ENCODE results near the gene PCDHGA1.

The PCDHGA1 gene

DNA sequence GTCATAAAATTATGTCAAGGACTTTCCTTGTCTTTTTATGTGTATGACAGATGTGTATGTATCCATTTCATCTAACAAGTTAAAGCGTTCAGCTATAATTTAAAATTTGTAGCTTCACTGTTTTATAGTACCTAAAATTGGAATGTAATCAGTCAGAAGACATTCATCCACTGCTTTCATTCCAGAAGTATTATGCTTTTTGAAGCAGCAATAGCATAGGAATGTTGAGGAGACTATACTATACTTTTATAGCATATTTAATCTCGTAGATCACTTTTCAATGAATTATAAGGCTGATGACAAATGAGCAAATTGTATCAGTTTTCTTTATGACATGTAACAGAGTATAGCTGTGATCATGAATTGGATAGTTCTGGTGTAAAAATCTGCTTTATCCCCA lies 106.9 kb downstream of the PCDHGA1 start:
- Histone ChIP-seq H3K36me3 (ENCODE audit: control insufficient read depth, insufficient read depth, low read length, severe bottlenecking) (no peaks in the 10 kb centered on the region), H3K9ac (ENCODE audit: low read length) (no peak overlapping the region), H3K27me3 (replicated peaks; ENCODE audit: control insufficient read depth, insufficient read depth, low read length) (no peaks in the 10 kb centered on the region), H3K9me3 (ENCODE audit: control insufficient read depth, low read length) (no peaks in the 10 kb centered on the region), H3K4me1 (ENCODE audit: control insufficient read depth, insufficient read depth, low read length) (peaks cover under 1% of the 10 kb centered on the region), H3K4me3 (ENCODE audit: low read length) (no peak overlapping the region)
- peak; percentile 31 for DNase-seq (ENCODE audit: low read depth)

DNA sequence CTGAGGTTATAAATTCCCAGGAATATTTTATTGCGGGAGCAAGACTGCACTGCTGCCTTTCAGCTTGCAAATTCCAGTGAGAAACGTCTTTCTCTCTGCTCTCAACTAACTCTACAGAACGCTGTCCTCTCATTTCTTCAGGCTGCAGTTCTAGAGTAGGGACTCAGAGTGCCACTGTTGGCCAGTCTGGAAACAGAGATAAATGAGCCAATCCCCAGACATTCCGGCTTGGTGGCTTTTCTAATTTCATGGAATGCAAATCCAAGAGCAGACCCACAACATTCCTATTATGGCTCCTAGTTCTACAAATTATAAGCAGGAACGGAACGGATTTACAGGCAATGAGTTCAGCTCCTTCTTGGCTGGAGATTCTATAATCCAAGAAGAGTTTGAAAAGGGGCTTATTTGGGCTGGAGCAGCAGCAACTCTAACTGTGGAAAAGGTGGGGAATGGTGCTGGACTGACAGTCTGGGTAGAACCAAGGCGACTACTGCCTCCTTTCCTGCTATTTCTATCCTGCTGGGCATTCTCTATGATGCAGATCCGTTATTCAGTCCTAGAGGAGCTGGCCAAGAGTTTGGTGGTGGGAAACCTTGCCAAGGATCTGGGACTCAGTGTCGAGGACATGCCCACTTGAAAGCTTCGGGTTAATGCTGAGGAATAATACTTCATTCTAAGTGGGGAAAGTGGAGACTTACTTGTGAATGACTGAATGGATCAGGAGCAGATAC lies 109.3 kb downstream of the PCDHGA1 start:
- Histone ChIP-seq H3K4me3 (ENCODE audit: low read length) (no peak overlapping the region), H3K9me3 (ENCODE audit: control insufficient read depth, low read length) (no peaks in the 10 kb centered on the region)

DNA sequence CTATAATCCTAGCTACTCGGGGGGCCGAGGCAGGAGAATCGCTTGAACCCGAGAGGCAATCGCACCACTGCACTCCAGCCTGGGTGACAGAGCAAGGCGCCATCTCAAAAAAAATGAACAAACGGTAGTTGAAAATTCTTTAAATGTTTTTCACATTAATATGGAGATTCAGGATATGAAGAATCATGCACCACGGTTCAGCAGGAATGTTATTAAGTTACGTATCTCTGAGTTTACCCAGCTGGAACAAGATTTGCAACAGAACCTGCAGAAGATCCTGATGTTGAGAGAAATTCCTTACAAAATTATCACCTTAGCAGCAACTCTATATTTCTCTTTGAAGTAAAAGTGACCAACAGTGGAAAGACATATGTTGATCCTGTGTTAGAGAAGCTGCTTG lies 110.0 kb downstream of the PCDHGA1 start:
- Histone ChIP-seq H3K4me3 (ENCODE audit: low read length) (no peak overlapping the region), H3K4me1 (ENCODE audit: control insufficient read depth, insufficient read depth, low read length) (no peaks in the 10 kb centered on the region), H3K9ac (ENCODE audit: low read length) (no peak overlapping the region), H3K9me3 (ENCODE audit: control insufficient read depth, low read length) (no peaks in the 10 kb centered on the region), H3K36me3 (ENCODE audit: control insufficient read depth, insufficient read depth, low read length, severe bottlenecking) (no peaks in the 10 kb centered on the region), H3K27me3 (replicated peaks; ENCODE audit: control insufficient read depth, insufficient read depth, low read length) (no peaks in the 10 kb centered on the region)
- DNase-seq (ENCODE audit: low read depth) = no peak

More for the DNA sequence above, 109.3 kb downstream of the PCDHGA1 start:
- Histone ChIP-seq H3K4me1 (ENCODE audit: control insufficient read depth, insufficient read depth, low read length) (no peaks in the 10 kb centered on the region), H3K36me3 (ENCODE audit: control insufficient read depth, insufficient read depth, low read length, severe bottlenecking) (no peaks in the 10 kb centered on the region), H3K27me3 (replicated peaks; ENCODE audit: control insufficient read depth, insufficient read depth, low read length) (no peaks in the 10 kb centered on the region), H3K9ac (ENCODE audit: low read length) (no peak overlapping the region)
- no peak for DNase-seq (ENCODE audit: low read depth)

DNA sequence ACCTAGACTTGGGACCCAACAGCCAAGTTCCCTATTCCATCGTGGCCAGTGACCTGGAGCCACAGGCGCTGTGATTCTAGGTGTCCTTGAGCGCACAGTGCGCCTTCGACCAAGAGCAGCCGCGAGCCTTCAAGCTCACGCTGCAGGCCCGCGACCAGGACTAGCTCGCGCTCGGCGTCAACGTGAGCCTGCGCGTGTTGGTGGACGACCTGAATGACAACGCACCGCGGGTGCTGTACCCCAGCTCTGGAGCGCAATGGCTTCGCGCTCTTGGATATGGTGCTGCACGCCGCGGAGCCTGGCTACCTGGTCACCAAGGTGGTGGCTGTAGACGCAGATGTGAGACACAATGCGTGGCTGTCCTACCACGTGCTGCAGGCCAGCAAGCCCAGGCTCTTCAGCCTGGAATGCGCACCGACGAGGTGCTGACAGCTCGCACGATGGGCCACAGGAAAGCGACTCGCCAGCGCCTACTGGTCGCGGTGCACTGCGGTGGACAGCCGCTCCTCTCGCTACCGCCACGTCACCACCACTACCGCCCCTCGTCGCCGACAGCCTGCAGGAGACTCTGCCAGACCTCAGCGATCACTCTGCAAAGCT lies 111.4 kb downstream of the PCDHGA1 start:
- Histone ChIP-seq H3K9ac (ENCODE audit: low read length) (no peak overlapping the region), H3K4me1 (ENCODE audit: control insufficient read depth, insufficient read depth, low read length) (no peaks in the 10 kb centered on the region), H3K4me3 (ENCODE audit: low read length) (no peak overlapping the region), H3K36me3 (ENCODE audit: control insufficient read depth, insufficient read depth, low read length, severe bottlenecking) (no peaks in the 10 kb centered on the region), H3K9me3 (ENCODE audit: control insufficient read depth, low read length) (no peaks in the 10 kb centered on the region), H3K27me3 (replicated peaks; ENCODE audit: control insufficient read depth, insufficient read depth, low read length) (no peaks in the 10 kb centered on the region)
- no peak for DNase-seq (ENCODE audit: low read depth)

DNA sequence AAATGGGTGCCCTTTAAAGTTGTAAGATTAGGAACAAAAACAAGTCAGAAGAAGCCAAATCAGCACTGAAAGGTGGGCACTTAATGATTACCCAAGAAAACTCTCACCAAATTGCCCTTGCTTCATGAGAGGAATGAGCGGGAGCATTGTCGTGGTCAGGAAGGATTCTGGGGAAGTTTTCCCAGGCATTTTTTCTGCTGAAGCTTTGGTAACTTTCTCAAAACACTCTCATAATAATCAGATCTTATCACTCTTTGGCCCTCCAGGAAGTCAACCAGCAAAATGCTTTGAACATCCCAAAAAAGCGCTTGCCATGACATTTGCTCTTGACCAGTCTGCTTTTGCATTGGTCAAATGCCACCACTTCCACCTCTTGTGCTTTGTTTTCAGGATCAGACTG lies 135.0 kb downstream of the PCDHGA1 start:
- H3K4me1 ChIP-seq (ENCODE audit: control insufficient read depth, insufficient read depth, low read length) = peaks cover 3% of the 10 kb centered on the region
- DNase-seq (ENCODE audit: low read depth) = peak; percentile 29
- no peaks in the 10 kb centered on the region for H3K36me3 ChIP-seq (ENCODE audit: control insufficient read depth, insufficient read depth, low read length, severe bottlenecking)
- no peaks in the 10 kb centered on the region for H3K9me3 ChIP-seq (ENCODE audit: control insufficient read depth, low read length)
- no peaks in the 10 kb centered on the region for H3K27me3 ChIP-seq (replicated peaks; ENCODE audit: control insufficient read depth, insufficient read depth, low read length)
- H3K4me3 ChIP-seq (ENCODE audit: low read length) = no peak overlapping the region
- no peak overlapping the region for H3K9ac ChIP-seq (ENCODE audit: low read length)

DNA sequence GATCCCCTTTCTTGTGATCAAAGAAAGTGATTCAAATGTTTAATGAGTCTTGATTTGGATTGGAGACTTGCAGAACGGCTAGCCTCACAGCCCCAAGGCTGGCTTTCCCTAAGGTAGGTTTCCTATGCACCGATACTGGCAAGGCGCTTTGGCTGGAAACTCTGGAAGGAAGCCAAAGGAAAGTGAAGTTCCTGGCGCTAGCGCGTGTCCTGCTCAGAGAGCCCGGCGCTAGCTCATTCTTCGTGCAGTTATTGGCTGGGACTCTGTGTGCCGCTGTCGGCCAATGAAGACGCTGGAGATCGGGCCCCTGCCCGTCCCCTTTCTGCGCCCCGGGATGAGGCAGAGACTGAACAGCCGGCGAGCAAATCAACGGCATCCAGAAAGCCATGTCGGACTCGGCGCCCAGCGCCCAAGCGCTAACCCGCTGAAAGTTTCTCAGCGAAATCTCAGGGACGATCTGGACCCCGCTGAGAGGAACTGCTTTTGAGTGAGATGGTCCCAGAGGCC lies 145.4 kb downstream of the PCDHGA1 start, which contains the start of gene PCDHGC3:
Gene PCDHGC3 (plus strand): TSS at position 342 of the 507 bp plus-strand sequence. CDS start 151 bp downstream, at position 493.
- peak; percentile 99 for DNase-seq (ENCODE audit: low read depth)
- Histone ChIP-seq H3K9ac (ENCODE audit: low read length) (peak within 1 kb of the TSS; percentile 93), H3K36me3 (ENCODE audit: control insufficient read depth, insufficient read depth, low read length, severe bottlenecking) (no peaks in the 10 kb centered on the region), H3K4me3 (ENCODE audit: low read length) (peak within 1 kb of the TSS; percentile 97), H3K4me1 (ENCODE audit: control insufficient read depth, insufficient read depth, low read length) (peaks cover 25% of the 10 kb centered on the region), H3K9me3 (ENCODE audit: control insufficient read depth, low read length) (no peaks in the 10 kb centered on the region), H3K27me3 (replicated peaks; ENCODE audit: control insufficient read depth, insufficient read depth, low read length) (no peaks in the 10 kb centered on the region)

DNA sequence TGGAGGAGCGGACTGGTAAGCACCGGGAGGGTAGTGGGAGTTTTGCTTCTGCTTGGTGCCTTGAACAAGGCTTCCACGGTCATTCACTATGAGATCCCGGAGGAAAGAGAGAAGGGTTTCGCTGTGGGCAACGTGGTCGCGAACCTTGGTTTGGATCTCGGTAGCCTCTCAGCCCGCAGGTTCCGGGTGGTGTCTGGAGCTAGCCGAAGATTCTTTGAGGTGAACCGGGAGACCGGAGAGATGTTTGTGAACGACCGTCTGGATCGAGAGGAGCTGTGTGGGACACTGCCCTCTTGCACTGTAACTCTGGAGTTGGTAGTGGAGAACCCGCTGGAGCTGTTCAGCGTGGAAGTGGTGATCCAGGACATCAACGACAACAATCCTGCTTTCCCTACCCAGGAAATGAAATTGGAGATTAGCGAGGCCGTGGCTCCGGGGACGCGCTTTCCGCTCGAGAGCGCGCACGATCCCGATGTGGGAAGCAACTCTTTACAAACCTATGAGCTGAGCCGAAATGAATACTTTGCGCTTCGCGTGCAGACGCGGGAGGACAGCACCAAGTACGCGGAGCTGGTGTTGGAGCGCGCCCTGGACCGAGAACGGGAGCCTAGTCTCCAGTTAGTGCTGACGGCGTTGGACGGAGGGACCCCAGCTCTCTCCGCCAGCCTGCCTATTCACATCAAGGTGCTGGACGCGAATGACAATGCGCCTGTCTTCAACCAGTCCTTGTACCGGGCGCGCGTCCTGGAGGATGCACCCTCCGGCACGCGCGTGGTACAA lies 146.0 kb downstream of the PCDHGA1 start:
- peak; percentile 90 for DNase-seq (ENCODE audit: low read depth)
- peak overlapping the region; percentile 93 for H3K9ac ChIP-seq (ENCODE audit: low read length)
- H3K27me3 ChIP-seq (replicated peaks; ENCODE audit: control insufficient read depth, insufficient read depth, low read length) = no peaks in the 10 kb centered on the region
- H3K9me3 ChIP-seq (ENCODE audit: control insufficient read depth, low read length) = no peaks in the 10 kb centered on the region
- no peaks in the 10 kb centered on the region for H3K36me3 ChIP-seq (ENCODE audit: control insufficient read depth, insufficient read depth, low read length, severe bottlenecking)
- peaks cover 25% of the 10 kb centered on the region for H3K4me1 ChIP-seq (ENCODE audit: control insufficient read depth, insufficient read depth, low read length)
- H3K4me3 ChIP-seq (ENCODE audit: low read length) = peak overlapping the region; percentile 97

DNA sequence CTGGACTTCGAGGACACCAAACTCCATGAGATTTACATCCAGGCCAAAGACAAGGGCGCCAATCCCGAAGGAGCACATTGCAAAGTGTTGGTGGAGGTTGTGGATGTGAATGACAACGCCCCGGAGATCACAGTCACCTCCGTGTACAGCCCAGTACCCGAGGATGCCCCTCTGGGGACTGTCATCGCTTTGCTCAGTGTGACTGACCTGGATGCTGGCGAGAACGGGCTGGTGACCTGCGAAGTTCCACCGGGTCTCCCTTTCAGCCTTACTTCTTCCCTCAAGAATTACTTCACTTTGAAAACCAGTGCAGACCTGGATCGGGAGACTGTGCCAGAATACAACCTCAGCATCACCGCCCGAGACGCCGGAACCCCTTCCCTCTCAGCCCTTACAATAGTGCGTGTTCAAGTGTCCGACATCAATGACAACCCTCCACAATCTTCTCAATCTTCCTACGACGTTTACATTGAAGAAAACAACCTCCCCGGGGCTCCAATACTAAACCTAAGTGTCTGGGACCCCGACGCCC lies 146.8 kb downstream of the PCDHGA1 start:
- DNase-seq (ENCODE audit: low read depth) = peak; percentile 26
- peak overlapping the region; percentile 93 for H3K9ac ChIP-seq (ENCODE audit: low read length)
- H3K4me1 ChIP-seq (ENCODE audit: control insufficient read depth, insufficient read depth, low read length) = peaks cover 25% of the 10 kb centered on the region
- no peaks in the 10 kb centered on the region for H3K9me3 ChIP-seq (ENCODE audit: control insufficient read depth, low read length)
- peak overlapping the region; percentile 97 for H3K4me3 ChIP-seq (ENCODE audit: low read length)
- H3K27me3 ChIP-seq (replicated peaks; ENCODE audit: control insufficient read depth, insufficient read depth, low read length) = no peaks in the 10 kb centered on the region
- H3K36me3 ChIP-seq (ENCODE audit: control insufficient read depth, insufficient read depth, low read length, severe bottlenecking) = no peaks in the 10 kb centered on the region

DNA sequence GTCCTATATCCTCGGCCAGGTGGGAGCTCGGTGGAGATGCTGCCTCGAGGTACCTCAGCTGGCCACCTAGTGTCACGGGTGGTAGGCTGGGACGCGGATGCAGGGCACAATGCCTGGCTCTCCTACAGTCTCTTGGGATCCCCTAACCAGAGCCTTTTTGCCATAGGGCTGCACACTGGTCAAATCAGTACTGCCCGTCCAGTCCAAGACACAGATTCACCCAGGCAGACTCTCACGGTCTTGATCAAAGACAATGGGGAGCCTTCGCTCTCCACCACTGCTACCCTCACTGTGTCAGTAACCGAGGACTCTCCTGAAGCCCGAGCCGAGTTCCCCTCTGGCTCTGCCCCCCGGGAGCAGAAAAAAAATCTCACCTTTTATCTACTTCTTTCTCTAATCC lies 147.5 kb downstream of the PCDHGA1 start:
- Histone ChIP-seq H3K9me3 (ENCODE audit: control insufficient read depth, low read length) (no peaks in the 10 kb centered on the region), H3K4me1 (ENCODE audit: control insufficient read depth, insufficient read depth, low read length) (peaks cover 25% of the 10 kb centered on the region), H3K4me3 (ENCODE audit: low read length) (peak overlapping the region; percentile 97), H3K9ac (ENCODE audit: low read length) (peak overlapping the region; percentile 93), H3K27me3 (replicated peaks; ENCODE audit: control insufficient read depth, insufficient read depth, low read length) (no peaks in the 10 kb centered on the region), H3K36me3 (ENCODE audit: control insufficient read depth, insufficient read depth, low read length, severe bottlenecking) (no peaks in the 10 kb centered on the region)
- DNase-seq (ENCODE audit: low read depth) = peak; percentile 35

DNA sequence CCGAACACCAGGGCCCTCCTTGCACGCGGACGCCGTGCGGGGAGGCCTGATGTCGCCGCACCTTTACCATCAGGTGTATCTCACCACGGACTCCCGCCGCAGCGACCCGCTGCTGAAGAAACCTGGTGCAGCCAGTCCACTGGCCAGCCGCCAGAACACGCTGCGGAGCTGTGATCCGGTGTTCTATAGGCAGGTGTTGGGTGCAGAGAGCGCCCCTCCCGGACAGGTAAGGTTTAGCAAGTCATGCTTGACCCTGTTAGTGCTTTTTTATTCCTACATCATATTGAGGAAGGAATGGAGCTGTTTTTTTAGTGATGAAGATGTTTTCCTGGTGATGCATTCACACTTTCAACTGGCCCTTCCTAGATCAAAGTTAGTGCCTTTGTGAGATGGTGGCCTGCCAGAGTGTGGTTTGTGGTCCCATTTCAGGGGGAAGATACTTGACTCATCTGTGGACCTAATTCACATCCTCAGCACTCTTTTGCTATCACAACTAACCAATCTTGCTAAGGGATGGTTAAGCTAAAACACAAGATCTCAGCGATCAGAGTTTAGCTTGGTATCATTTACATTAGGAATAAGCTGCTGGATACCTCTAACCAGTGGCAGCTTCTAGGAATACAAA lies 148.1 kb downstream of the PCDHGA1 start:
- Histone ChIP-seq H3K36me3 (ENCODE audit: control insufficient read depth, insufficient read depth, low read length, severe bottlenecking) (no peaks in the 10 kb centered on the region), H3K27me3 (replicated peaks; ENCODE audit: control insufficient read depth, insufficient read depth, low read length) (no peaks in the 10 kb centered on the region), H3K9ac (ENCODE audit: low read length) (peak overlapping the region; percentile 39), H3K4me3 (ENCODE audit: low read length) (peak overlapping the region; percentile 97), H3K4me1 (ENCODE audit: control insufficient read depth, insufficient read depth, low read length) (peaks cover 25% of the 10 kb centered on the region), H3K9me3 (ENCODE audit: control insufficient read depth, low read length) (no peaks in the 10 kb centered on the region)
- peak; percentile 16 for DNase-seq (ENCODE audit: low read depth)

All from adipocyte (in vitro differentiated cells).